Renal cortex interstitium (tissue), 3 donors: ENCODE results near the gene MYO7B. TPM values are rescaled to one million over a fixed set of nuclear protein-coding genes. Genes with fewer than 3 reads are reported as not detected.

Experiments
- polyA plus RNA-seq, 3 donors: library from polyadenylated mRNA; unstranded; fragments of 120-200 nt; gene quantifications; one replicate each; pipeline ENCODE4 v1.2.1, GENCODE V29; 2013; ENCODE audit not compliant: insufficient read length in 3 of 3

MYO7B gene
- polyA plus RNA-seq, 3 donors: 20.6 to 33.3 (median 22.2) TPM

Other genes with a start within 250 kb of the MYO7B start
- gene ERCC3, start 241.5 kb upstream of the MYO7B start, polyA plus RNA-seq: 10 to 100 TPM; 64.2 to 79.8 (median 64.8) TPM
- 10 to 100 TPM; 23.9 to 30.7 (median 25.1) TPM for gene MAP3K2, start 147.7 kb upstream of the MYO7B start, polyA plus RNA-seq
- gene PROC, start 117.3 kb upstream of the MYO7B start, polyA plus RNA-seq: 1 to 10 TPM; 3.2 to 6.5 (median 3.6) TPM
- gene IWS1, start 9.2 kb upstream of the MYO7B start, polyA plus RNA-seq: 10 to 100 TPM; 65.0 to 79.4 (median 72.0) TPM
- gene GPR17, start 110.5 kb downstream of the MYO7B start, polyA plus RNA-seq: 1 to 10 TPM in 2 of 3 donors, under 1 TPM in 1; 0.98 to 2.0 (median 1.4) TPM
- gene LIMS2, start 139.8 kb downstream of the MYO7B start, polyA plus RNA-seq: 10 to 100 TPM; 17.0 to 23.2 (median 22.1) TPM
- not detected for gene SFT2D3, start 165.8 kb downstream of the MYO7B start, polyA plus RNA-seq